Type B pancreatic cell (in vitro differentiated cells): ENCODE results near the gene CDC14B. TPM values are rescaled to one million over a fixed set of nuclear protein-coding genes. Genes with fewer than 3 reads are reported as not detected.

ENCODE experiments used
- DNase-seq: peaks from one replicate; pipeline ENCODE4 v3.0.0; 2021; ENCODE audit warnings: mixed read lengths; ENCODE audit not compliant: unreplicated experiment; ENCODE audit errors: extremely low spot score
- H3K27ac Mint-ChIP-seq: 2 replicates; pipeline ENCODE4 v1.8.0; 2021; ENCODE audit warnings: mild to moderate bottlenecking, mixed read lengths
- H3K27me3 Mint-ChIP-seq: 2 replicates; pipeline ENCODE4 v1.8.0; 2021; ENCODE audit warnings: mixed read lengths
- H3K36me3 Mint-ChIP-seq: 2 replicates; pipeline ENCODE4 v1.8.0; 2021; ENCODE audit warnings: mixed read lengths
- H3K4me1 Mint-ChIP-seq: one replicate; pipeline ENCODE4 v1.8.0; 2021; ENCODE audit warnings: mixed read lengths; ENCODE audit not compliant: unreplicated experiment
- H3K4me3 Mint-ChIP-seq: 2 replicates; pipeline ENCODE4 v1.8.0; 2021; ENCODE audit warnings: mild to moderate bottlenecking, mixed read lengths
- H3K9me3 Mint-ChIP-seq: 2 replicates; pipeline ENCODE4 v1.8.0; 2021; ENCODE audit warnings: mixed read lengths
- total RNA-seq: library from RNA; stranded (reverse); gene quantifications from 2 replicates; pipeline ENCODE4 v1.2.1, GENCODE V29; 2021; ENCODE audit warnings: low replicate concordance
- TF ChIP-seq, protein P1 (sequence below): fragments of 200-600 bp; sonication (generic); conservative IDR thresholded peaks from 2 replicates; pipeline ENCODE4 v1.5.0; 2021; ENCODE audit warnings: antibody characterized with exemption, mild to moderate bottlenecking

Gene CDC14B
- total RNA-seq, 1 donor from 2014 or later = 24.8 TPM

- Mint-ChIP-seq H3K27me3 (no peaks in the 10 kb centered on the region), H3K4me1 (peaks cover 3% of the 10 kb centered on the region), H3K27ac (no peak overlapping the region), H3K36me3 (peaks cover 33% of the 10 kb centered on the region), H3K4me3 (no peak overlapping the region), H3K9me3 (no peaks in the 10 kb centered on the region)
- no peak for DNase-seq
- TF ChIP-seq, protein P1, sequence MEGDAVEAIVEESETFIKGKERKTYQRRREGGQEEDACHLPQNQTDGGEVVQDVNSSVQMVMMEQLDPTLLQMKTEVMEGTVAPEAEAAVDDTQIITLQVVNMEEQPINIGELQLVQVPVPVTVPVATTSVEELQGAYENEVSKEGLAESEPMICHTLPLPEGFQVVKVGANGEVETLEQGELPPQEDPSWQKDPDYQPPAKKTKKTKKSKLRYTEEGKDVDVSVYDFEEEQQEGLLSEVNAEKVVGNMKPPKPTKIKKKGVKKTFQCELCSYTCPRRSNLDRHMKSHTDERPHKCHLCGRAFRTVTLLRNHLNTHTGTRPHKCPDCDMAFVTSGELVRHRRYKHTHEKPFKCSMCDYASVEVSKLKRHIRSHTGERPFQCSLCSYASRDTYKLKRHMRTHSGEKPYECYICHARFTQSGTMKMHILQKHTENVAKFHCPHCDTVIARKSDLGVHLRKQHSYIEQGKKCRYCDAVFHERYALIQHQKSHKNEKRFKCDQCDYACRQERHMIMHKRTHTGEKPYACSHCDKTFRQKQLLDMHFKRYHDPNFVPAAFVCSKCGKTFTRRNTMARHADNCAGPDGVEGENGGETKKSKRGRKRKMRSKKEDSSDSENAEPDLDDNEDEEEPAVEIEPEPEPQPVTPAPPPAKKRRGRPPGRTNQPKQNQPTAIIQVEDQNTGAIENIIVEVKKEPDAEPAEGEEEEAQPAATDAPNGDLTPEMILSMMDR = no peak
Observed at GRCh38 chr9:96487949-96488348, 131.7 kb downstream of the CDC14B start.

DNA sequence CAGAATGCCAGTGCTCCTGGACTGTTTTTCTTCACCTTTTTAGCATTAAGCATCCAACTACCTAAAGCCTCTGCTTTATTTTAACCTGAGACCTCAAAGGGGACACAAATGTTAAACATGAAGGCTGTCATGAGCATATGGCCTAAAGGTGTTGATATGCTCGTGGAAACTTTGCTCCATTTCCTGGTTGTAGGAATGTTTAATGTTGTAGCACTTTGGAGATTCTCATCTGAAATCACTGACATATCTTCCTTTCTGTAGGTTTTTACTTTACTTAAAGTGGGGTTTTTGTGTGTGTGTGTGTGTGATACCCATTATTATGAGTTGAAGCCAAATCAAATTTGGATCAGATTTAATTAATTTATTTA, 132.6 kb downstream of the CDC14B start:
- Mint-ChIP-seq H3K27ac (no peak overlapping the region), H3K9me3 (no peaks in the 10 kb centered on the region), H3K27me3 (no peaks in the 10 kb centered on the region), H3K4me3 (no peak overlapping the region), H3K4me1 (peaks cover 3% of the 10 kb centered on the region), H3K36me3 (peaks cover 36% of the 10 kb centered on the region)
- TF ChIP-seq, protein P1 = no peak
- DNase-seq = no peak

GRCh38 chr9:96486386-96487028, 133.1 kb downstream of the CDC14B start:
- Mint-ChIP-seq H3K36me3 (peaks cover 33% of the 10 kb centered on the region), H3K9me3 (no peaks in the 10 kb centered on the region), H3K4me1 (peaks cover under 1% of the 10 kb centered on the region), H3K4me3 (no peak overlapping the region), H3K27ac (no peak overlapping the region), H3K27me3 (no peaks in the 10 kb centered on the region)
- TF ChIP-seq, protein P1 = no peak
- DNase-seq = no peak

DNA sequence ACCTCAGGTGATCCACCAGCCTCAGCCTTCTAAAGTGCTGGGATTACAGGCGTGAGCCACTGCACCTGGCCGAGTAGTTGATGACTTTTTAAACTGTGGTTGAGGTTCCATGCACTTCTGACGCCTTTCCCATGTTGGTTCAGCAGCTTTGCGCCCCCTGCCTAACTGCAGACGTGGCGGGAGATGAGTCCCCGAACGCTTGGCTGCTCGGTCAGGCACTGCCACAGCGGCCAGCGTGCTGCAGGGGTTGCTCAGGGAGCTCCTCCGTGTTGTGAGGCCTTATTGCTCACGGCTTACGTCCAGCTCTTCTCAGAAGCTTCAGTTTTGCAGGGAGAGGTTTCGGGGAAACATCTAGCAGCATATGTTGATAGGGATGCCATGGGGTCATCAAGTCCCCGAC, 134.4 kb downstream of the CDC14B start:
- TF ChIP-seq, protein P1 = no peak
- Mint-ChIP-seq H3K4me1 (no peaks in the 10 kb centered on the region), H3K9me3 (no peaks in the 10 kb centered on the region), H3K27ac (peak overlapping the region; percentile 43), H3K36me3 (peaks cover 30% of the 10 kb centered on the region), H3K4me3 (no peak overlapping the region), H3K27me3 (no peaks in the 10 kb centered on the region)
- no peak for DNase-seq

GRCh38 chr9:96484521-96484931, 135.1 kb downstream of the CDC14B start:
- Mint-ChIP-seq H3K36me3 (peaks cover 26% of the 10 kb centered on the region), H3K9me3 (no peaks in the 10 kb centered on the region), H3K4me1 (no peaks in the 10 kb centered on the region), H3K27ac (no peak overlapping the region), H3K4me3 (no peak overlapping the region), H3K27me3 (no peaks in the 10 kb centered on the region)
- TF ChIP-seq, protein P1 = no peak
- no peak for DNase-seq
